KMS-11 (cell line): ENCODE data around the gene MSTO1.
"Not testable (repeated sequence)": the region's sequence is repeated elsewhere in the genome, so short reads cannot be mapped to it uniquely, and the experiment has no call there.

ENCODE experiments used
- H2AFZ ChIP-seq: fragments of 200-600 bp; sonication (generic); 2 replicates; pipeline ENCODE4 v1.6.1; 2016; ENCODE audit warnings: antibody characterized with exemption, mixed run types, low read depth
- H3K27ac ChIP-seq: fragments of 200-600 bp; sonication (generic); 2 replicates; pipeline ENCODE4 v1.6.1; 2016; ENCODE audit warnings: mild to moderate bottlenecking, mixed run types
- H3K27me3 ChIP-seq: fragments of 200-600 bp; sonication (generic); 2 replicates; pipeline ENCODE4 v1.6.1; 2017; ENCODE audit warnings: mild to moderate bottlenecking, low read depth, mixed run types, moderate library complexity; ENCODE audit not compliant: insufficient read depth
- H3K36me3 ChIP-seq: fragments of 200-600 bp; sonication (generic); 2 replicates; pipeline ENCODE4 v1.6.1; 2017; ENCODE audit warnings: mild to moderate bottlenecking, mixed run types; ENCODE audit not compliant: insufficient read depth
- H3K4me1 ChIP-seq: fragments of 200-600 bp; sonication (generic); 2 replicates; pipeline ENCODE4 v1.6.1; 2016; ENCODE audit warnings: mild to moderate bottlenecking, low read depth, mixed run types; ENCODE audit not compliant: poor library complexity, severe bottlenecking
- H3K4me2 ChIP-seq: fragments of 200-600 bp; sonication (generic); 2 replicates; pipeline ENCODE4 v1.7.0; 2016; ENCODE audit warnings: mild to moderate bottlenecking, mixed run types
- H3K4me3 ChIP-seq: fragments of 200-600 bp; sonication (generic); IDR thresholded peaks from 2 replicates; pipeline ENCODE4 v1.6.1; 2017; ENCODE audit warnings: low read depth, low read length, mixed read lengths; ENCODE audit not compliant: insufficient read depth
- H3K79me2 ChIP-seq: fragments of 200-600 bp; sonication (generic); 2 replicates; pipeline ENCODE4 v1.6.1; 2016; ENCODE audit warnings: low read depth, mixed run types; ENCODE audit not compliant: insufficient read depth
- H3K9ac ChIP-seq: fragments of 200-600 bp; sonication (generic); 2 replicates; pipeline ENCODE4 v1.6.1; 2016; ENCODE audit warnings: mild to moderate bottlenecking, mixed run types
- H4K20me1 ChIP-seq: fragments of 200-600 bp; sonication (generic); 2 replicates; pipeline ENCODE4 v1.6.1; 2016; ENCODE audit warnings: mild to moderate bottlenecking, mixed run types; ENCODE audit not compliant: insufficient read depth
- CTCF ChIP-seq: fragments of 200-600 bp; sonication (generic); conservative IDR thresholded peaks from 2 replicates; pipeline ENCODE4 v1.6.1; 2017; ENCODE audit warnings: low read depth, mild to moderate bottlenecking, antibody characterized with exemption, low read length, moderate library complexity, mixed read lengths

The MSTO1 gene

GRCh38 chr1:155607708-155608107 lies 2.3 kb upstream of the MSTO1 start:
- H3K4me1 ChIP-seq = peaks cover 3% of the 10 kb centered on the region
- no peak overlapping the region for H3K9ac ChIP-seq
- no peaks in the 10 kb centered on the region for H4K20me1 ChIP-seq
- no peak overlapping the region for H2AFZ ChIP-seq
- no peak overlapping the region for H3K4me3 ChIP-seq
- H3K27ac ChIP-seq = no peak overlapping the region
- H3K4me2 ChIP-seq = no peak overlapping the region
- H3K79me2 ChIP-seq = no peaks in the 10 kb centered on the region
- H3K36me3 ChIP-seq = peaks cover 7% of the 10 kb centered on the region; the same call in 1 of the 2 replicates
- H3K27me3 ChIP-seq = no peaks in the 10 kb centered on the region
- no peak for TF ChIP-seq CTCF

DNA sequence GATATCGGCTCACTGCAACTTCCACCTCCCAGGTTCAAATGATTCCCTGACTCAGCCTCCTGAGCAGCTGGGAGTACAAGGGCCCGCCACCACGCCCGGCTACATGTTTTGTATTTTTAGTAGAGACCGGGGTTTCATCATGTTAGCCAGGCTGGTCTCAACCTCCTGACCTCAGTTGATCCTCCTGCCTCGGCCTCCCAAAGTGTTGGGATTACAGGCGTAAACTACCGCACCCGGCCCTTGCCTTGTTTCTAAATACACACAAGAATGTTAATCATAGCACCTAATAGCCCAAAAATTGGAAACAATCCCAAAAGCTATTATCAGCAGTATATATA lies 1.2 kb upstream of the MSTO1 start:
- Histone ChIP-seq H3K36me3 (peaks cover 10% of the 10 kb centered on the region; the same call in 1 of the 2 replicates), H3K79me2 (no peaks in the 10 kb centered on the region), H4K20me1 (no peaks in the 10 kb centered on the region), H2AFZ (no peak overlapping the region), H3K27me3 (no peaks in the 10 kb centered on the region), H3K27ac (no peak overlapping the region), H3K4me2 (no peak overlapping the region), H3K4me1 (peaks cover 3% of the 10 kb centered on the region), H3K4me3 (no peak overlapping the region), H3K9ac (no peak overlapping the region)
- TF ChIP-seq CTCF = no peak

- H2AFZ ChIP-seq = peak overlapping the region; percentile 70; the same call in 1 of the 2 replicates
- not testable (repeated sequence) for H3K4me2 ChIP-seq, H4K20me1 ChIP-seq, H3K27ac ChIP-seq, H3K4me3 ChIP-seq, H3K4me1 ChIP-seq, H3K36me3 ChIP-seq, H3K79me2 ChIP-seq, H3K27me3 ChIP-seq
- peak overlapping the region; percentile 46; the same call in 1 of the 2 replicates for H3K9ac ChIP-seq
Measured at GRCh38 chr1:155610257-155610647, 234 bp downstream of the MSTO1 start.

- not testable (repeated sequence) for H3K9ac ChIP-seq, H3K79me2 ChIP-seq, H3K27ac ChIP-seq, H3K4me3 ChIP-seq, H3K27me3 ChIP-seq, H4K20me1 ChIP-seq, H3K36me3 ChIP-seq, H3K4me2 ChIP-seq, H3K4me1 ChIP-seq, H2AFZ ChIP-seq
Measured at GRCh38 chr1:155613226-155613625, 3.2 kb downstream of the MSTO1 start.

- H4K20me1 ChIP-seq = no peaks in the 10 kb centered on the region
- no peak overlapping the region for H2AFZ ChIP-seq
- no peak overlapping the region for H3K4me2 ChIP-seq
- no peak overlapping the region for H3K9ac ChIP-seq
- TF ChIP-seq CTCF = no peak
- no peaks in the 10 kb centered on the region for H3K79me2 ChIP-seq
- H3K4me1 ChIP-seq = no peaks in the 10 kb centered on the region
- H3K27me3 ChIP-seq = no peaks in the 10 kb centered on the region
- no peaks in the 10 kb centered on the region for H3K36me3 ChIP-seq
- no peak overlapping the region for H3K27ac ChIP-seq
- H3K4me3 ChIP-seq = no peak overlapping the region
Measured at GRCh38 chr1:155622191-155622590, 12.2 kb downstream of the MSTO1 start.
